OCI-LY7 (cell line): ENCODE results near the gene PTPRF. TPM values are rescaled to one million over a fixed set of nuclear protein-coding genes. Genes with fewer than 3 reads are reported as not detected.

Experiments
- BruUV-seq: library from RNA; stranded (reverse); fragments of 400-500 nt; replicated peaks from 2 replicates; lab custom pipeline; 2021; lab: Mats Ljungman, UMichigan
- CTCF ChIA-PET: fragments of 300-600 bp; sonication (Branson Sonifier 250); formaldehyde crosslinking; loops from one replicate; lab custom pipeline; 2022; ENCODE audit warnings: antibody characterized with exemption; ENCODE audit not compliant: unreplicated experiment; lab: Charles Lee
- POLR2A ChIA-PET: fragments of 300-600 bp; sonication (Branson Sonifier 250); formaldehyde crosslinking; loops from one replicate; lab custom pipeline; 2022; ENCODE audit warnings: antibody characterized with exemption; lab: Charles Lee
- DNase-seq: peaks from one replicate; pipeline ENCODE4 v3.0.0-alpha.2; 2015; ENCODE audit warnings: low spot score
- H2AFZ ChIP-seq: fragments of 200-600 bp; sonication (generic), shearing (Covaris generic); 2 replicates; pipeline ENCODE4 v1.6.1; 2014; ENCODE audit warnings: mild to moderate bottlenecking, antibody characterized with exemption, low read length, moderate library complexity
- H3K27ac ChIP-seq: fragments of 200-600 bp; sonication (generic); 2 replicates; pipeline ENCODE4 v1.5.1; 2014; ENCODE audit warnings: mixed run types, low read depth, mild to moderate bottlenecking, moderate library complexity, low read length, inconsistent platforms; ENCODE audit not compliant: poor library complexity, severe bottlenecking
- H3K36me3 ChIP-seq: fragments of 200-600 bp; sonication (generic); 2 replicates; pipeline ENCODE4 v1.6.1; 2014; ENCODE audit warnings: mild to moderate bottlenecking, antibody characterized with exemption, low read length, moderate library complexity, mixed read lengths; ENCODE audit not compliant: insufficient read depth
- H3K4me1 ChIP-seq: fragments of 200-600 bp; sonication (generic); 2 replicates; pipeline ENCODE4 v1.5.1; 2014; ENCODE audit warnings: mild to moderate bottlenecking, low read length; ENCODE audit not compliant: insufficient read depth, poor library complexity, severe bottlenecking
- H3K4me2 ChIP-seq: fragments of 200-600 bp; sonication (generic); 2 replicates; pipeline ENCODE4 v1.6.1; 2014; ENCODE audit warnings: mild to moderate bottlenecking, low read length
- H3K4me3 ChIP-seq: fragments of 200-600 bp; sonication (generic); 2 replicates; pipeline ENCODE4 v1.5.1; 2014; ENCODE audit warnings: mild to moderate bottlenecking, low read depth, low read length; ENCODE audit not compliant: poor library complexity, severe bottlenecking
- H3K79me2 ChIP-seq: fragments of 200-600 bp; sonication (generic); 2 replicates; pipeline ENCODE4 v1.6.1; 2016; ENCODE audit warnings: low read depth, mild to moderate bottlenecking, low read length, moderate library complexity, mixed read lengths; ENCODE audit not compliant: insufficient read depth
- H3K9me2 ChIP-seq: fragments of 200-600 bp; sonication (generic); 2 replicates; pipeline ENCODE4 v1.6.1; 2016; ENCODE audit warnings: mild to moderate bottlenecking, low read length, mixed read lengths; ENCODE audit not compliant: insufficient read depth
- H3K9me3 ChIP-seq: fragments of 200-600 bp; sonication (generic); 2 replicates; pipeline ENCODE4 v1.6.1; 2014; ENCODE audit warnings: mild to moderate bottlenecking, mixed run types, low read length, mixed read lengths
- H4K20me1 ChIP-seq: fragments of 200-600 bp; sonication (generic); 2 replicates; pipeline ENCODE4 v1.6.1; 2014; ENCODE audit warnings: mild to moderate bottlenecking, antibody characterized with exemption, low read length, moderate library complexity, mixed read lengths; ENCODE audit not compliant: insufficient read depth
- CTCF ChIP-seq: fragments of 200-600 bp; sonication (generic); conservative IDR thresholded peaks from 2 replicates; pipeline ENCODE4 v1.5.1; 2014; ENCODE audit warnings: mild to moderate bottlenecking, antibody characterized with exemption, low read length, moderate library complexity, mixed read lengths
- EZH2phosphoT487 ChIP-seq: fragments of 200-600 bp; sonication (generic); IDR thresholded peaks from 2 replicates; pipeline ENCODE4 v1.6.1; 2018; ENCODE audit warnings: low read depth, borderline replicate concordance, mild to moderate bottlenecking, mixed run types, antibody characterized with exemption, low read length, moderate library complexity, mixed read lengths
- intact Hi-C: fragments of 100-400 bp; cut with micrococcal nuclease; formaldehyde crosslinking; loops from one replicate; pipeline ENCODE4 v1.10.0; 2022; ENCODE audit not compliant: unreplicated experiment
- total RNA-seq, 2 experiments: library from RNA; depleted of rRNA in 1 of 2; stranded (reverse); fragments of >200 nt in 1 of 2; shearing (Covaris generic) in 1 of 2; gene quantifications; 2 replicates each; pipeline ENCODE4 v1.2.3, GENCODE V29; 2014 to 2022

The PTPRF gene
- total RNA-seq, 2 experiments from 2014 or later = 0.06 to 0.48 TPM

- Histone ChIP-seq H4K20me1 (no peaks in the 10 kb centered on the region), H3K79me2 (no peaks in the 10 kb centered on the region), H3K9me2 (no peaks in the 10 kb centered on the region), H3K4me3 (no peak overlapping the region), H3K27ac (no peak overlapping the region), H2AFZ (no peak overlapping the region), H3K4me1 (no peaks in the 10 kb centered on the region), H3K9me3 (no peaks in the 10 kb centered on the region), H3K36me3 (no peaks in the 10 kb centered on the region), H3K4me2 (no peak overlapping the region)
- BruUV-seq = no TSS peak
- CTCF ChIA-PET = no interaction called here
- POLR2A ChIA-PET = no interaction called here
- DNase-seq = no peak
- TF ChIP-seq EZH2phosphoT487 = no peak
- no peak for TF ChIP-seq CTCF
- intact Hi-C loops = no loop called here
Measured at GRCh38 chr1:43505077-43505780, 25.5 kb upstream of the PTPRF start.

GRCh38 chr1:43506233-43506632, 24.4 kb upstream of the PTPRF start:
- Histone ChIP-seq H3K27ac (no peak overlapping the region), H3K9me2 (no peaks in the 10 kb centered on the region), H3K4me1 (no peaks in the 10 kb centered on the region), H3K9me3 (no peaks in the 10 kb centered on the region), H3K79me2 (no peaks in the 10 kb centered on the region), H4K20me1 (no peaks in the 10 kb centered on the region), H3K4me2 (no peak overlapping the region), H3K36me3 (no peaks in the 10 kb centered on the region), H2AFZ (no peak overlapping the region), H3K4me3 (no peak overlapping the region)
- POLR2A ChIA-PET = no interaction called here
- no peak for DNase-seq
- BruUV-seq = no TSS peak
- CTCF ChIA-PET = no interaction called here
- TF ChIP-seq EZH2phosphoT487 (no peak), CTCF (no peak)
- intact Hi-C loops = no loop called here
